Fibroblast of the aortic adventitia (primary cell): Measurements from ENCODE around the gene CPHXL2. TPM values are rescaled to one million over a fixed set of nuclear protein-coding genes. Genes with fewer than 3 reads are reported as not detected.

Experiments used
- DNase-seq: peaks from one replicate; pipeline ENCODE4 v3.0.0-alpha.2; 2010; ENCODE audit warnings: low read depth
- H3K4me3 ChIP-seq: 2 replicates; pipeline ENCODE4 v1.5.1; 2011; ENCODE audit warnings: low read depth, mild to moderate bottlenecking, control low read depth, low read length, moderate library complexity
- total RNA-seq: library from RNA; depleted of rRNA; stranded (reverse); fragments of >200 nt; gene quantifications from 2 replicates; pipeline ENCODE4 v1.2.3, GENCODE V29; 2012; ENCODE audit warnings: low replicate concordance
- TF ChIP-seq, protein P1 (sequence below): IDR thresholded peaks from 2 replicates; pipeline ENCODE4 v1.5.1; 2011; ENCODE audit warnings: mild to moderate bottlenecking, low read length, control low read depth, inconsistent platforms; ENCODE audit not compliant: insufficient read depth

CPHXL2 gene
- total RNA-seq, 1 donor: not detected

DNA sequence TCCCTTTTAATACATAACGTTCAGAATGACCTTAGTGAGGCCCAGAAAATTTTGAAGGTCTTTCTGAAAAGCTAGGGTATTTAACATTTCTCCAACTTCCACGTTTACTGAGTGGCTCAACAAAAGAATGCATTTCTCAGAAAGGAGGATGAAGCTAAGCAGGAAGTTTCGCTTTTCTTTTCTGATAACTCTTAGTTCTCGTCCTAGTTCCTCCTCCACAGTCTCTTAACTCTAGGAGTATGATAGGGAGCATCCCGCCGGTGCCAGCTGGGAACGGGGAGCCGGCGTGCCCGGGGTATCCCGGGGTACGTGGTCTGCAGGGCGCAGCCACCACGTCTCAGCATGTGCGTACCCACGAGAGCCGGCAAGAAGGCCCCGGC is 29.7 kb downstream of the CPHXL2 start:
- no peak for DNase-seq
- TF ChIP-seq, protein P1, sequence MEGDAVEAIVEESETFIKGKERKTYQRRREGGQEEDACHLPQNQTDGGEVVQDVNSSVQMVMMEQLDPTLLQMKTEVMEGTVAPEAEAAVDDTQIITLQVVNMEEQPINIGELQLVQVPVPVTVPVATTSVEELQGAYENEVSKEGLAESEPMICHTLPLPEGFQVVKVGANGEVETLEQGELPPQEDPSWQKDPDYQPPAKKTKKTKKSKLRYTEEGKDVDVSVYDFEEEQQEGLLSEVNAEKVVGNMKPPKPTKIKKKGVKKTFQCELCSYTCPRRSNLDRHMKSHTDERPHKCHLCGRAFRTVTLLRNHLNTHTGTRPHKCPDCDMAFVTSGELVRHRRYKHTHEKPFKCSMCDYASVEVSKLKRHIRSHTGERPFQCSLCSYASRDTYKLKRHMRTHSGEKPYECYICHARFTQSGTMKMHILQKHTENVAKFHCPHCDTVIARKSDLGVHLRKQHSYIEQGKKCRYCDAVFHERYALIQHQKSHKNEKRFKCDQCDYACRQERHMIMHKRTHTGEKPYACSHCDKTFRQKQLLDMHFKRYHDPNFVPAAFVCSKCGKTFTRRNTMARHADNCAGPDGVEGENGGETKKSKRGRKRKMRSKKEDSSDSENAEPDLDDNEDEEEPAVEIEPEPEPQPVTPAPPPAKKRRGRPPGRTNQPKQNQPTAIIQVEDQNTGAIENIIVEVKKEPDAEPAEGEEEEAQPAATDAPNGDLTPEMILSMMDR: no peak
- H3K4me3 ChIP-seq: peak overlapping the region; percentile 99

DNA sequence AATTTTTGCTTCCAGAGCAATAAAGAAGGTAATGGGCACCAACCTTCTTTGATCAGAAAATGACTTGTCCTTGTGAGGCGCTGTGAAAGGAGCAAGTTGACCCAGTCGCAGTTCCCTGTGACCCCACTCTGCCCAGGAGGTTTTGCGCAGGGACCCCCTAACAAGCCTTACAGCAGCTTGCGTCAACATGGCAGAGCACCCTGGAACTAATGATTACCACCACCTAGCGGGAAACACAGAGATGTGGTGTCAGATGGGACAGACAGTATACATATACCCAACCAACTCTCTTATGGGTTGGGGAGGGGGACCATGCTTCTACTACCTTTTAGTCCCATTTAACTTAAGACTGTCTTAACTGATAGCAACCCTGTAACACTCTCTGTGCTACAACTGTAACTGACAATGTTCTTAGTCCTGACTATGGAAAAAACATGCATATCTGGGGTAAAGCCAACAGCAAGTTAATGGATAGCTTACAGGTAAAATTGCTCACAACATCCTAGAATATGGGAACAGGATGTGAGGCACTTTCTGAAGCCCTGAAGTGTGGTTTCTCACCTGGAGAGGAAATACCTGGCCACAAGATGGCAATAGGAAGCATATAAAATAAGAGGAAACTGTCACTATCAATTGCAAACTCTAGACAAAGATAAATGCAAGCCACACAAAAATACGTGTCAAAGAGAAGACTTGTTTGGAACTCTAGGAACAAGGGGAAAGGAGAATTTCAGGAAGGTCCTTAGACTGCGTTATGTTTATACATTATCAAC is 32.4 kb downstream of the CPHXL2 start:
- TF ChIP-seq, protein P1: no peak
- H3K4me3 ChIP-seq: no peak overlapping the region
- no peak for DNase-seq

DNA sequence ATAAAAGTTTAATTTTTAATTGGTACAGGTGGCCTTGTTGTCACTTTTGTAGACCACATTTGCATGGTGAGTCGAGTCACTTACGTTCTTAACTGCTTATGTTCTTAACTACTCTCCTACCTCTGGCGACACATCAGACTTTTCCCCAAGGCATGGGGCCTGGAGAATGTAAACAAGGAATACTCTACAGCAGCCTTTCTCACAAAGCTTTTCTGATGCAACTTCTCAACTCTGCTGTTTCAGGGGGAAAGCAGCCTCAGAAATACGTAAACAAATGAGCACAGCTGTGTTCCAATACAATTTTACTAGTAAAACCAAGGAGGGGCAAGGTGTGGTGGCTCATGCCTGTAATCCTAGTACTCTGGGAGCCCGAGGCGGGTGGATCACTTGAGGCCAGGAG is 36.2 kb downstream of the CPHXL2 start:
- no peak for DNase-seq
- H3K4me3 ChIP-seq: no peak overlapping the region
- TF ChIP-seq, protein P1: no peak

DNA sequence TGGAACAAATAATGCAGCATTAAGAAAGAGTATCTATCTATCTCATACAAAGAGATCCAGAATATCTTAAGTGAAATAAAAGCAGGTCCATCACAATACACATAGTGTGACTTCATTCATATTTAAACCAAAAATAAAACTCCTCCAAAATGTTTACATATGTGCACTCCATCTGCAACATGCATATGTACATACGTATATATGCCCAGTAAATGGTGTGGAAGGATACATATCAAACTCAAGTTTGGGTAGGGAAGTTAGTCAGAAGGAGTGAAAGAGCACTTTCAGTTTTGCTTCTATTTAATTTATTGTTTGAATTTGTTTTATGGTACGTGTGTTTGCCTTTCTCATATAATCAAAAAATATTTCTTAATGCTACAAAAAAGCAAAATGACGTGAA is 41.8 kb downstream of the CPHXL2 start:
- TF ChIP-seq, protein P1: no peak
- H3K4me3 ChIP-seq: no peak overlapping the region
- no peak for DNase-seq

DNA sequence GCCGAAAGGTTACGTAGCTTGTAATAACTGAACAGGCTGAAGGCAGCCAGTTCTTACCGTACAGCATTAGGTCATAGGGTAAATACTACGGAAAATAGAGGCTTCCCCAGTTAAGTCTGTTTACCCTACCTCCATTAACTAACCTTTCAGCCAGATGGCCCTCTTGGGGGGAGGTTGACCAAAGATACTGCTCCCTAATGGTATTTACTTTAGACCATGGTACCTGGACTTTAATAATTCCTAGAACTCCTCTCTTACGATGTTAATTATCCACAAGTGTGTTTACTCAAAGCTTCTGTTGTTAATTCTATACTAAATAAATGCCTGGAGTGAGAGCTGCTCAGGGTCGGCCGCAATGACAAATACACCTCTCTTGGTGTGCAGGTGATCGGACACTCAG is 44.0 kb downstream of the CPHXL2 start:
- H3K4me3 ChIP-seq: no peak overlapping the region
- TF ChIP-seq, protein P1: no peak
- DNase-seq: no peak

DNA sequence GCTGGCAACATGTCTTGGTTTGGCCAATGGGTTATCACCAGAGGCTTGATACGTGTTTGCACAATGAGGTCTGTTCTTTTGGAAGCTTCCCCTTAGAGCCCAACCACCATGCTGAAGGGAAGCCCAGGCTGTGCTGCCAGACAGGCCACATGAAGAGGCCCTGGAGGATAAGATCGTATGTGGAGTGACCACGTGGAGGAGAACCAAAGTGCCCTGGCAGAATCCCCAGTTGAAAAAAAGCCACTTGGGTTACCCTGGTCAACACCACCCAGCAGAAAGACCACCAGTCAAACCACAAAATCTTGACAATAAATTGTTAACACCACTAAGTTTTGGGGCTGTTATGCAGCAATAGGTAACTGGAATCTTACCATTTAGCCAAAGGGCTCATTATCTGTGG is 46.8 kb downstream of the CPHXL2 start:
- no peak overlapping the region for H3K4me3 ChIP-seq
- DNase-seq: no peak
- TF ChIP-seq, protein P1: no peak

DNA sequence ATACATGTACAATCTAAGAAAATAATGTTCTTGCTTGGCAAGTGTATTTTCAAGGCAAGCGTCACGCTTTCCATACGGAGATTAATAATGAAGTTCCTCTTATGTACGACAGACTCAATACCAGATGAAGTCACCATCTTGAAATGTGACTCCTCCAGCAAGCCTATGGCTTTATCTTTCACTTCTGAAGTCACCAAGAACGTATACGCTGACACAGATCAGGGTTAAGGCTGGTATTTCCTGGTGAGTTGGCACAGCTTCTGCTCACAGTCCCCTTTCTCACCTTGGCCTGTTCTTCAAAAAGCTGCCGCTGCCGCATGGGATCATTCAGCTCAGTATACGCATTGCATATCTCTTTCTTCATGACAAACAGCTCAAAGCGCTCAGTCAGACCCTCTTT is 47.7 kb downstream of the CPHXL2 start:
- no peak overlapping the region for H3K4me3 ChIP-seq
- DNase-seq: no peak
- TF ChIP-seq, protein P1: no peak
